Measurements from ENCODE around the gene TFAP2E. TPM values are rescaled to one million over a fixed set of nuclear protein-coding genes. Genes with fewer than 3 reads are reported as not detected.

TFAP2E gene
- total RNA-seq, 1 donor from 2014 or later: not detected

GRCh38 chr1:35619237-35620121 lies 46.4 kb downstream of the TFAP2E start:
- DNase-seq (ENCODE audit: missing footprints): no peak
- intact Hi-C loops (cut with DNase I): no loop called here

GRCh38 chr1:35622510-35623178 lies 49.5 kb downstream of the TFAP2E start:
- DNase-seq (ENCODE audit: missing footprints) (no peak), ATAC-seq (no peak)
- intact Hi-C loops (cut with DNase I): no loop called here

More at GRCh38 chr1:35619237-35620121, 46.4 kb downstream of the TFAP2E start:
- no peak for ATAC-seq

GRCh38 chr1:35623832-35624231 lies 50.7 kb downstream of the TFAP2E start:
- ATAC-seq (no peak), DNase-seq (ENCODE audit: missing footprints) (no peak)
- intact Hi-C loops (cut with DNase I): no loop called here

- intact Hi-C loops (cut with DNase I): no loop called here
- DNase-seq (ENCODE audit: missing footprints): no peak
- ATAC-seq: no peak
These were observed 55.9 kb downstream of the TFAP2E start for GRCh38 chr1:35629051-35629450.

- ATAC-seq (no peak), DNase-seq (ENCODE audit: missing footprints) (no peak)
- intact Hi-C loops (cut with DNase I): no loop called here
These were observed 58.3 kb downstream of the TFAP2E start for GRCh38 chr1:35631396-35631795.

GRCh38 chr1:35633547-35633946 lies 60.4 kb downstream of the TFAP2E start:
- intact Hi-C loops (cut with DNase I): no loop called here
- ATAC-seq (no peak), DNase-seq (ENCODE audit: missing footprints) (no peak)

- ATAC-seq (no peak), DNase-seq (ENCODE audit: missing footprints) (no peak)
- intact Hi-C loops (cut with DNase I): no loop called here
These were observed 64.3 kb downstream of the TFAP2E start for GRCh38 chr1:35637401-35637809.

GRCh38 chr1:35640380-35641232 lies 67.5 kb downstream of the TFAP2E start:
- DNase-seq (ENCODE audit: missing footprints): no peak
- ATAC-seq: no peak
- intact Hi-C loops (cut with DNase I): loop anchor here (1.0 to 5.0 kb wide), 2 partner anchors 77 to 129 kb away; partner anchors contain the start of genes C1orf216 and CLSPN

- ATAC-seq: peak; percentile 95
- peak; percentile 97 for DNase-seq (ENCODE audit: missing footprints)
- intact Hi-C loops (cut with DNase I): loop anchor here (1.0 to 5.0 kb wide), 2 partner anchors 76 to 128 kb away; partner anchors contain the start of genes C1orf216 and CLSPN
These were observed 68.2 kb downstream of the TFAP2E start, which contains the start of gene PSMB2 for GRCh38 chr1:35641233-35641866. Gene PSMB2, minus strand, starts transcription at chr1:35641526. Its CDS starts 94 bp downstream, at chr1:35641432.

GRCh38 chr1:35642471-35642955 lies 69.4 kb downstream of the TFAP2E start:
- no peak for ATAC-seq
- intact Hi-C loops (cut with DNase I): loop anchor here (5.0 kb wide), 1 partner anchor 75 kb away; the partner anchor contains the start of gene C1orf216

GRCh38 chr1:35644204-35644603 lies 71.1 kb downstream of the TFAP2E start:
- intact Hi-C loops (cut with DNase I): loop anchor here (5.0 kb wide), 1 partner anchor 73 kb away; the partner anchor contains the start of gene C1orf216
- no peak for DNase-seq (ENCODE audit: missing footprints)
- no peak for ATAC-seq

More at GRCh38 chr1:35642471-35642955, 69.4 kb downstream of the TFAP2E start:
- DNase-seq (ENCODE audit: missing footprints): no peak

Other genes starting within 250 kb of the TFAP2E start
- 67.7 TPM for gene KIAA0319L, start 15.9 kb upstream of the TFAP2E start, total RNA-seq
- gene NCDN, start 15.5 kb upstream of the TFAP2E start, total RNA-seq: 22.8 TPM
- 38.1 TPM for gene PSMB2, start 68.2 kb downstream of the TFAP2E start, total RNA-seq
- gene C1orf216, start 145.6 kb downstream of the TFAP2E start, total RNA-seq: 9.8 TPM
- gene CLSPN, start 196.7 kb downstream of the TFAP2E start, total RNA-seq: 0.95 TPM
- 16.5 TPM for gene AGO4, start 234.7 kb downstream of the TFAP2E start, total RNA-seq